Measurements from ENCODE around the gene CCDC127.

GRCh38 chr5:191036-191948 is 26.7 kb downstream of the CCDC127 start, which contains the start of gene LRRC14B:
- TF ChIP-seq POLR2A (IDR thresholded peaks at IDR 0.05; ENCODE audit: low read depth, low read length), result no peak
- no peak for TF ChIP-seq POLR2AphosphoS5 (IDR thresholded peaks at IDR 0.05; ENCODE audit: low read depth, low read length)
- no peak for TF ChIP-seq TAF1 (IDR thresholded peaks at IDR 0.05; ENCODE audit: low read depth, low read length)
- no peak for TF ChIP-seq SPI1 (IDR thresholded peaks at IDR 0.05; ENCODE audit: low read depth, low read length)

Measured in GM12891 (cell line).